Transverse colon (tissue), 4 donors: ENCODE measurements around the gene CGN. TPM values are rescaled to one million over a fixed set of nuclear protein-coding genes. Genes with fewer than 3 reads are reported as not detected.

Experiments
- DNase-seq: peaks from one replicate; pipeline ENCODE4 v3.0.0-alpha.2; 2019
- H3K27ac ChIP-seq, 4 donors: fragments of 200-600 bp; sonication (generic); 2 replicates each; pipeline ENCODE4 v1.5.1; 2016 to 2018; ENCODE audit warnings: inconsistent platforms in 4 of 4
- H3K27me3 ChIP-seq: fragments of 200-600 bp; sonication (generic); 2 replicates; pipeline ENCODE4 v1.5.1; 2017; ENCODE audit warnings: inconsistent platforms
- H3K36me3 ChIP-seq, 4 donors: fragments of 200-600 bp; sonication (generic); 2 replicates each; pipeline ENCODE4 v1.5.1; 2017 to 2019; ENCODE audit warnings: inconsistent platforms in 4 of 4
- H3K4me1 ChIP-seq, 4 donors: fragments of 200-600 bp; sonication (generic); 2 replicates each; pipeline ENCODE4 v1.5.1; 2017 to 2020; ENCODE audit warnings: inconsistent platforms in 4 of 4
- H3K4me3 ChIP-seq, 4 donors: fragments of 200-600 bp; sonication (generic); 1 replicate in 1 of 4; 2 replicates in 3 of 4; pipeline versions ENCODE4 v1.5.1 to v1.6.1; 2017 to 2019; ENCODE audit warnings: inconsistent platforms in 4 of 4
- H3K9me3 ChIP-seq, 2 donors: fragments of 200-600 bp; sonication (generic); 2 replicates each; pipeline ENCODE4 v1.5.1; 2017 to 2019; ENCODE audit warnings: inconsistent platforms in 2 of 2
- CTCF ChIP-seq, 5 experiments: fragments of 200-600 bp in 3 of 5; fragments of 450-650 bp in 2 of 5; sonication (generic) in 3 of 5; IDR thresholded peaks; 1 replicate in 2 of 5; 2 replicates in 3 of 5; pipeline ENCODE4 v1.5.1; 2016 to 2017; ENCODE audit warnings: antibody characterized with exemption in 5 of 5, inconsistent platforms in 3 of 5, mild to moderate bottlenecking in 2 of 5, moderate library complexity in 1 of 5
- EP300 ChIP-seq: sonication (generic); formaldehyde crosslinking; IDR thresholded peaks from one replicate; pipeline ENCODE4 v1.6.1; 2017; ENCODE audit warnings: antibody characterized with exemption, low read depth
- POLR2A ChIP-seq: fragments of 450-650 bp; IDR thresholded peaks from one replicate; pipeline ENCODE4 v1.6.1; 2016; ENCODE audit warnings: antibody characterized with exemption, mild to moderate bottlenecking, moderate library complexity
- POLR2AphosphoS5 ChIP-seq, 3 donors: sonication (generic); formaldehyde crosslinking; IDR thresholded peaks; one replicate each; pipeline ENCODE4 v1.6.1; 2016; ENCODE audit warnings: antibody characterized with exemption in 3 of 3
- WGBS, 2 donors: methylation state at CpG; one replicate each; pipeline ENCODE4 v1.1.5; 2018; ENCODE audit warnings: low coverage in 1 of 2; 5-methylcytosine and 5-hydroxymethylcytosine counted together
- in situ Hi-C, 4 donors: fragments of 200-750 bp; cut with MboI; loops; one replicate each; pipeline versions ENCODE4 v1.15.0 to v1.15.1; 2017; ENCODE audit warnings: low sequenced_read_pairs in 3 of 4, low pct_ligation_motif_present in 1 of 4, low pct_unique_long_range_greater_than_20kb in 1 of 4
- intact Hi-C: fragments of 100-400 bp; cut with DNase I; formaldehyde crosslinking; loops from one replicate; pipeline ENCODE4 v1.15.1; 2023; ENCODE audit warnings: low total_unique reads
- total RNA-seq, 4 donors: library from RNA; depleted of rRNA; stranded (reverse); fragments of >200 nt; gene quantifications; one replicate each; pipeline ENCODE4 v1.1.0, GENCODE V29; 2016

The CGN gene
- total RNA-seq, 4 donors from 2014 or later, result 123 to 351 (median 172) TPM

DNA sequence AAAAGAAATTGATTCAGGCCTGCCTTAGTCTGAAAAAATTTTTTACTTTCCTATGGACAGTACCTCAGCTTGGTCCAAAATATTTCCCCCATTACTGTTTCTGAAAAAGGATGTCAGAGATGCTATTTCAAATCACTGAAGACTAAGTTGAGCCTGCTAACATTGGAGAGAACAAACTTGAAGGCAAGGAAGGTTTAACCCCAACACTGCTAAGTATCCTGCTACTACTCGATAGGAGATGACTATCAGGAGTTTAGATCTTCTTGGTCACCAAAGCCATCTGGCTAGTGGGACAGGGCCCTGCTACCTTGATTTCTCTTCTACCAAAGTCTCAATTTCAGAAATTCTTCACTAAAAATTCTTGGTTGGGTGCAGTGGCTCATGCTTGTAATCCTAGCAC lies 29.2 kb upstream of the CGN start:
- Histone ChIP-seq H3K36me3 (no peaks in the 10 kb centered on the region), H3K27ac (no peak overlapping the region), H3K4me3 (no peak overlapping the region), H3K27me3 (no peaks in the 10 kb centered on the region), H3K4me1 (peaks cover 0 to 3% (median 0%) of the 10 kb centered on the region in 4 donors), H3K9me3 (peaks cover 0 to 5% of the 10 kb centered on the region in 2 donors)
- in situ Hi-C loops, result no loop called here
- WGBS, 2 donors, result 92% methylated on average over 1 of the region's 1 CpG; no CpG with 5 or more reads in 1 of the 2 donors
- no peak for TF ChIP-seq EP300
- intact Hi-C loops, result no loop called here
- no peak for DNase-seq

GRCh38 chr1:151485685-151486255 lies 25.4 kb upstream of the CGN start:
- TF ChIP-seq EP300, result no peak
- no peak for TF ChIP-seq POLR2A
- Histone ChIP-seq H3K27me3 (no peaks in the 10 kb centered on the region), H3K4me3 (no peak overlapping the region), H3K4me1 (no peaks in the 10 kb centered on the region), H3K9me3 (peaks cover 0 to 5% of the 10 kb centered on the region in 2 donors), H3K36me3 (no peaks in the 10 kb centered on the region), H3K27ac (no peak overlapping the region)
- DNase-seq, result no peak
- WGBS, 2 donors, result 71 to 81% methylated on average over 2 to 5 of the region's 5 CpGs
- in situ Hi-C loops (no loop called here), intact Hi-C loops (no loop called here)

GRCh38 chr1:151486557-151486956 lies 24.6 kb upstream of the CGN start:
- 68% methylated on average over 1 of the region's 1 CpG; no CpG with 5 or more reads in 1 of the 2 donors for WGBS, 2 donors
- in situ Hi-C loops, result no loop called here
- TF ChIP-seq POLR2A (no peak), POLR2AphosphoS5 (IDR thresholded peaks at IDR 0.05) (no peak), EP300 (no peak), CTCF (IDR thresholded peaks at IDR 0.05) (no peak)

DNA sequence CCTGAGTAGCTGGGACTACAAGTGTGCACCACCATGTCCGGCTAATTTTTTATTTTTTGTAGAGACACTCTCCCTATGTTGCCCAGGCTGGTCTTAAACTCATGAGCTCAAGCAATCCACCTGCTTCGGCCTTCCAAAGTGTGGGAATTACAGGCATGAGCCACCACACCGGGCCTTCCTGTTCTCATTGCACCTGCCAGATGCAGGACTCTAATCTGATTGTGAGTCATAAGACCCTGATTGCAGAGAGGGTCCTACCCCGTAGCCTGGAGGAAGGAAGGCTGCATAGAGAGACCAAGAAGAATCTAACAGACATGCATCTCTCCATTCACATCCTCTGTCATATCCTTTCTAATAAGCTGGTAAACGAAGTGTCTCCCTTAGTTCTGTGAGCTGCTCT lies 19.5 kb upstream of the CGN start:
- no peak for DNase-seq
- no peak for TF ChIP-seq CTCF (IDR thresholded peaks at IDR 0.05)
- no peak for TF ChIP-seq POLR2A
- no peak for TF ChIP-seq EP300
- TF ChIP-seq POLR2AphosphoS5 (IDR thresholded peaks at IDR 0.05), result no peak
- H3K27me3 ChIP-seq, result no peaks in the 10 kb centered on the region
- intact Hi-C loops (no loop called here), in situ Hi-C loops (no loop called here)
- H3K27ac ChIP-seq, result no peak overlapping the region
- H3K9me3 ChIP-seq, result no peaks in the 10 kb centered on the region
- peaks cover 0 to 10% (median 7%) of the 10 kb centered on the region in 4 donors for H3K4me1 ChIP-seq
- WGBS, 2 donors, result 80 to 84% methylated on average over 1 to 5 of the region's 5 CpGs
- H3K36me3 ChIP-seq, result no peaks in the 10 kb centered on the region
- H3K4me3 ChIP-seq, result no peak overlapping the region

More at GRCh38 chr1:151486557-151486956, 24.6 kb upstream of the CGN start:
- Histone ChIP-seq H3K4me3 (no peak overlapping the region), H3K27ac (no peak overlapping the region), H3K36me3 (no peaks in the 10 kb centered on the region), H3K27me3 (no peaks in the 10 kb centered on the region), H3K9me3 (peaks cover 0 to 5% of the 10 kb centered on the region in 2 donors), H3K4me1 (no peaks in the 10 kb centered on the region)
- DNase-seq, result no peak
- intact Hi-C loops, result no loop called here

GRCh38 chr1:151492120-151492519 lies 19.1 kb upstream of the CGN start:
- Histone ChIP-seq H3K27ac (no peak overlapping the region), H3K9me3 (no peaks in the 10 kb centered on the region), H3K27me3 (no peaks in the 10 kb centered on the region), H3K4me3 (no peak overlapping the region), H3K4me1 (peaks cover 0 to 10% (median 7%) of the 10 kb centered on the region in 4 donors), H3K36me3 (no peaks in the 10 kb centered on the region)
- in situ Hi-C loops (no loop called here), intact Hi-C loops (no loop called here)
- TF ChIP-seq EP300 (no peak), POLR2AphosphoS5 (IDR thresholded peaks at IDR 0.05) (no peak), CTCF (IDR thresholded peaks at IDR 0.05) (no peak), POLR2A (no peak)
- 81 to 100% methylated on average over 1 of the region's 1 CpG for WGBS, 2 donors
- DNase-seq, result no peak
